DOHH2 (cell line): ENCODE data around the gene HADHA.

ENCODE experiments used
- EZH2phosphoT487 ChIP-seq: fragments of 200-600 bp; sonication (generic); IDR thresholded peaks from 2 replicates; pipeline ENCODE4 v1.6.1; 2017; ENCODE audit warnings: borderline replicate concordance, mild to moderate bottlenecking, antibody characterized with exemption, low read length, moderate library complexity, mixed read lengths
- TF ChIP-seq, protein P1 (sequence below): fragments of 200-600 bp; sonication (generic); IDR thresholded peaks from one replicate; pipeline ENCODE4 v1.5.1; 2014; ENCODE audit warnings: antibody characterized with exemption, mild to moderate bottlenecking, low read depth, low read length; ENCODE audit not compliant: poor library complexity, severe bottlenecking

DNA sequence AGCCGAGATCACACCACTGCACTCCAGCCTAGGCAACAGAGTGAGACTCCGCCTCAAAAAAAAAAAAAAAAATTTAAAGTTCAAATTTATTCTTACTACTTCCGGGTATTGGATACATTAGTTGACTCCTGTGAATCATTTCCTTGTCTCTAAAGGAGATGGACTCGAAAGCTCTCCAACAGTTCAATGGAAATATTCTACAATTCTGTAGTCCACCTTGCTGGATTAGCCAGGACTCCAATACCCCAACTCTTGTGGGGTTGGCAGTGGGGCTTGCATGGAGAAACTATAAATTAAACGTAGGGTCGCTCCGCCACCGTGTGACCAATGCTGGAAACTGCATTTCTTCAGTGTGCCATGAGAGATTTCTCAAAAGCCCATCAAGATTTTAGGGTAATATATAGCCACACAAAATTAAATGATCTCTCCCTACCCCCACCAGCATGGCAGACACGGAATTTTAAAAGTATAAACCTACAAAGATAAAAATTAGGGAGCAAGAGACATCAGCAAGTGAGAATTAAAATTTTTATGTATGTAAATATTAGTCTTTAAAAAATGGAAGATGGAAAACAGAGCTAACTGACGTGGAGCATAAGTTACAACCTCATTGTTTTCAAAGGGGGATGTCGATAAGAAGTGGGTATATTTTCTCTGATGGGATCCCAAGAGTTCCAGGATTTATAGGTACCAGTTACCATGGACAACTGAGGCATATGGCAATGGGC, 99.3 kb downstream of the HADHA start:
- TF ChIP-seq, protein P1, sequence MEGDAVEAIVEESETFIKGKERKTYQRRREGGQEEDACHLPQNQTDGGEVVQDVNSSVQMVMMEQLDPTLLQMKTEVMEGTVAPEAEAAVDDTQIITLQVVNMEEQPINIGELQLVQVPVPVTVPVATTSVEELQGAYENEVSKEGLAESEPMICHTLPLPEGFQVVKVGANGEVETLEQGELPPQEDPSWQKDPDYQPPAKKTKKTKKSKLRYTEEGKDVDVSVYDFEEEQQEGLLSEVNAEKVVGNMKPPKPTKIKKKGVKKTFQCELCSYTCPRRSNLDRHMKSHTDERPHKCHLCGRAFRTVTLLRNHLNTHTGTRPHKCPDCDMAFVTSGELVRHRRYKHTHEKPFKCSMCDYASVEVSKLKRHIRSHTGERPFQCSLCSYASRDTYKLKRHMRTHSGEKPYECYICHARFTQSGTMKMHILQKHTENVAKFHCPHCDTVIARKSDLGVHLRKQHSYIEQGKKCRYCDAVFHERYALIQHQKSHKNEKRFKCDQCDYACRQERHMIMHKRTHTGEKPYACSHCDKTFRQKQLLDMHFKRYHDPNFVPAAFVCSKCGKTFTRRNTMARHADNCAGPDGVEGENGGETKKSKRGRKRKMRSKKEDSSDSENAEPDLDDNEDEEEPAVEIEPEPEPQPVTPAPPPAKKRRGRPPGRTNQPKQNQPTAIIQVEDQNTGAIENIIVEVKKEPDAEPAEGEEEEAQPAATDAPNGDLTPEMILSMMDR = peak; percentile 79
- TF ChIP-seq EZH2phosphoT487 = no peak
